Measurements from ENCODE around the gene TRAF4.

The TRAF4 gene

GRCh38 chr17:28747801-28748750, 4.3 kb downstream of the TRAF4 start:
- no peak for DNase-seq (ENCODE audit: extremely low read depth, insufficient read length)
- Histone ChIP-seq H3K4me3 (replicated peaks; ENCODE audit: low read depth, low read length) (no peak overlapping the region; the same call in 1 of the 2 replicates), H3K36me3 (ENCODE audit: control insufficient read depth, insufficient read depth, low read length) (peaks cover 46% of the 10 kb centered on the region), H3K27me3 (replicated peaks; ENCODE audit: control insufficient read depth, insufficient read depth, low read length) (no peaks in the 10 kb centered on the region)
- no peak for TF ChIP-seq CTCF (IDR thresholded peaks at IDR 0.05; ENCODE audit: insufficient read depth, low read length, poor library complexity, severe bottlenecking)

DNA sequence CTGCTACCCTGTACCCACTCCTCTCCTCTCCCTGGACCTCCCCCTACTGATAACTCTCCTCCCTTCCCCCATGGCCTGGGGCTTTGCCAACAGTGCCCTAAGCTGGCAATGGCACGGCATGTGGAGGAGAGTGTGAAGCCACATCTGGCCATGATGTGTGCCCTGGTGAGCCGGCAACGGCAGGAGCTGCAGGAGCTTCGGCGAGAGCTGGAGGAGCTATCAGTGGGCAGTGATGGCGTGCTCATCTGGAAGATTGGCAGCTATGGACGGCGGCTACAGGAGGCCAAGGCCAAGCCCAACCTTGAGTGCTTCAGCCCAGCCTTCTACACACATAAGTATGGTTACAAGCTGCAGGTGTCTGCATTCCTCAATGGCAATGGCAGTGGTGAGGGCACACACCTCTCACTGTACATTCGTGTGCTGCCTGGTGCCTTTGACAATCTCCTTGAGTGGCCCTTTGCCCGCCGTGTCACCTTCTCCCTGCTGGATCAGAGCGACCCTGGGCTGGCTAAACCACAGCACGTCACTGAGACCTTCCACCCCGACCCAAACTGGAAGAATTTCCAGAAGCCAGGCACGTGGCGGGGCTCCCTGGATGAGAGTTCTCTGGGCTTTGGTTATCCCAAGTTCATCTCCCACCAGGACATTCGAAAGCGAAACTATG, 5.2 kb downstream of the TRAF4 start:
- Histone ChIP-seq H3K36me3 (ENCODE audit: control insufficient read depth, insufficient read depth, low read length) (peaks cover 46% of the 10 kb centered on the region), H3K27me3 (replicated peaks; ENCODE audit: control insufficient read depth, insufficient read depth, low read length) (no peaks in the 10 kb centered on the region), H3K4me3 (replicated peaks; ENCODE audit: low read depth, low read length) (no peak overlapping the region)
- TF ChIP-seq CTCF (IDR thresholded peaks at IDR 0.05; ENCODE audit: insufficient read depth, low read length, poor library complexity, severe bottlenecking) = no peak
- no peak for DNase-seq (ENCODE audit: extremely low read depth, insufficient read length)

DNA sequence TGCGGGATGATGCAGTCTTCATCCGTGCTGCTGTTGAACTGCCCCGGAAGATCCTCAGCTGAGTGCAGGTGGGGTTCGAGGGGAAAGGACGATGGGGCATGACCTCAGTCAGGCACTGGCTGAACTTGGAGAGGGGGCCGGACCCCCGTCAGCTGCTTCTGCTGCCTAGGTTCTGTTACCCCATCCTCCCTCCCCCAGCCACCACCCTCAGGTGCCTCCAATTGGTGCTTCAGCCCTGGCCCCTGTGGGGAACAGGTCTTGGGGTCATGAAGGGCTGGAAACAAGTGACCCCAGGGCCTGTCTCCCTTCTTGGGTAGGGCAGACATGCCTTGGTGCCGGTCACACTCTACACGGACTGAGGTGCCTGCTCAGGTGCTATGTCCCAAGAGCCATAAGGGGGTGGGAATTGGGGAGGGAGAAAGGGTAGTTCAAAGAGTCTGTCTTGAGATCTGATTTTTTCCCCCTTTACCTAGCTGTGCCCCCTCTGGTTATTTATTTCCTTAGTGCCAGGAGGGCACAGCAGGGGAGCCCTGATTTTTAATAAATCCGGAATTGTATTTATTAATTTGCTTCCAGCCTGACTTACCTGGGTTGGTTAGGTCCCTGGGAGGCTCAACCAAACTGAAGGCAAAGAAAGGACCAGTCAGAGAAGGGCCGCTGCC, 5.8 kb downstream of the TRAF4 start:
- no peak for TF ChIP-seq CTCF (IDR thresholded peaks at IDR 0.05; ENCODE audit: insufficient read depth, low read length, poor library complexity, severe bottlenecking)
- no peak overlapping the region for H3K4me3 ChIP-seq (replicated peaks; ENCODE audit: low read depth, low read length)
- H3K36me3 ChIP-seq (ENCODE audit: control insufficient read depth, insufficient read depth, low read length) = peaks cover 46% of the 10 kb centered on the region
- H3K27me3 ChIP-seq (replicated peaks; ENCODE audit: control insufficient read depth, insufficient read depth, low read length) = no peaks in the 10 kb centered on the region
- DNase-seq (ENCODE audit: extremely low read depth, insufficient read length) = no peak

- Histone ChIP-seq H3K27me3 (replicated peaks; ENCODE audit: control insufficient read depth, insufficient read depth, low read length) (no peaks in the 10 kb centered on the region), H3K4me3 (replicated peaks; ENCODE audit: low read depth, low read length) (no peak overlapping the region), H3K36me3 (ENCODE audit: control insufficient read depth, insufficient read depth, low read length) (peaks cover 46% of the 10 kb centered on the region)
- peak; percentile 100 for TF ChIP-seq CTCF (IDR thresholded peaks at IDR 0.05; ENCODE audit: insufficient read depth, low read length, poor library complexity, severe bottlenecking)
- DNase-seq (ENCODE audit: extremely low read depth, insufficient read length) = peak; percentile 75
Measured at GRCh38 chr17:28750178-28751047, 6.6 kb downstream of the TRAF4 start.

All from GM06990 (cell line).